Measurements from ENCODE around the gene TMPRSS11A.

TMPRSS11A gene

DNA sequence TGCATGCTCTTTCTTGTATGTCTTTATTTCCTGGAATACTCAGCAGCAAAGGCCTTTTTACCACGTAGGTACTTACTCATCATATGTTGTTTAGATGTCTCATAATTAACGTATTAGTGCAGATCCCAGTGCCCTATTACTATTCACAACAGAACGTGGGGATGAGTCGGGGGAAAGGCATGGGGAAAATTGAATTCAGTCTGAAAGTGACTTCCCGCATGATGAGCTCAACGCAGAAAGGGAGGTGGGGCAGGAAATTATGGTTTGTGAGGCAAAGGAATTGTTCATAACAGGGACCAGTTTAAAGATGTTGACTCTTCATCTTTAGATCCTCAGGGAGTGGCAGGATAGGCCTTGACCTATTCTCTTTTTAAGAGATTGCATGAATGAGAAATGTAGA is 77.5 kb downstream of the TMPRSS11A start:
- TF ChIP-seq, protein P1, sequence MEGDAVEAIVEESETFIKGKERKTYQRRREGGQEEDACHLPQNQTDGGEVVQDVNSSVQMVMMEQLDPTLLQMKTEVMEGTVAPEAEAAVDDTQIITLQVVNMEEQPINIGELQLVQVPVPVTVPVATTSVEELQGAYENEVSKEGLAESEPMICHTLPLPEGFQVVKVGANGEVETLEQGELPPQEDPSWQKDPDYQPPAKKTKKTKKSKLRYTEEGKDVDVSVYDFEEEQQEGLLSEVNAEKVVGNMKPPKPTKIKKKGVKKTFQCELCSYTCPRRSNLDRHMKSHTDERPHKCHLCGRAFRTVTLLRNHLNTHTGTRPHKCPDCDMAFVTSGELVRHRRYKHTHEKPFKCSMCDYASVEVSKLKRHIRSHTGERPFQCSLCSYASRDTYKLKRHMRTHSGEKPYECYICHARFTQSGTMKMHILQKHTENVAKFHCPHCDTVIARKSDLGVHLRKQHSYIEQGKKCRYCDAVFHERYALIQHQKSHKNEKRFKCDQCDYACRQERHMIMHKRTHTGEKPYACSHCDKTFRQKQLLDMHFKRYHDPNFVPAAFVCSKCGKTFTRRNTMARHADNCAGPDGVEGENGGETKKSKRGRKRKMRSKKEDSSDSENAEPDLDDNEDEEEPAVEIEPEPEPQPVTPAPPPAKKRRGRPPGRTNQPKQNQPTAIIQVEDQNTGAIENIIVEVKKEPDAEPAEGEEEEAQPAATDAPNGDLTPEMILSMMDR (IDR thresholded peaks at IDR 0.05; ENCODE audit: extremely low read depth, insufficient read depth, missing control alignments), result no peak
- no peak for DNase-seq (ENCODE audit: low spot score)
- in situ Hi-C loops (cut with MboI; ENCODE audit: low pct_unique_long_range_greater_than_20kb, low sequenced_read_pairs, unreplicated experiment), result no loop called here

DNA sequence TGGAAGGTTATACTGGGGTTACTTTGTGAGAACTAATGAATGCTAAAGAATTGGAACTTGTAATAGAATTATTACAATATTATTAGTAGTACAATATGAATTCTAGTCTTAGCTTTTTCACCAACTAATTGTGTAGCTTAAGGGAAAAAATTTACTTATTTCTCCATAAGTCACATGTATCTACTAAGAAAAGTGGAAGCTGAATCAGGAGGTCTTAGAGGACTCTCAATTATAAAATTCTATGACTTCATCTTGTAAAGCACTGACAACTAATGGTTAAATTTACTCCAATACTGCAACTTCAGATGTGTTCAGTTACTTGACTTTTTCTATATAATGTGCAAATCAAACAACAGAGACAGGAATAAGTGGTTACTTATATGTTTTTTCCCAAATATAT is 78.6 kb downstream of the TMPRSS11A start:
- in situ Hi-C loops (cut with MboI; ENCODE audit: low pct_unique_long_range_greater_than_20kb, low sequenced_read_pairs, unreplicated experiment), result no loop called here
- TF ChIP-seq, protein P1 (IDR thresholded peaks at IDR 0.05; ENCODE audit: extremely low read depth, insufficient read depth, missing control alignments), result no peak

DNA sequence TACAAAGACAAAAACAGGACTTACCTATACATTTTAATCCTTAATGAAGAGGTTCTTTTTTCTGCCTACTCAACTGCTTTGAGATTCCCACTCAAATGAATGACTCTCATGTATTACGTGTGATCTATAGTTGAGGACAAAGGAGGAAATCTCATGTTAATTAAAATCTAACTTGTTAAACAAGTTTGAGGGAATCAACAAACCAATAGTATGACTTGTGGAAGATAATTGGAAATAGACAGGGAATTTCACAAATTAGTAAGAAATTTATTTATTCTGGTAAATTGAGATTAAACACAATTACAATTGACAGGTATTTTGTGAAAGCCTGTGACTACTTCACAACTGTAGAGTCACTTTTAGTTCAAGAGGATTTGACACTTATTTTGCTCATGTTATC is 79.4 kb downstream of the TMPRSS11A start, which contains the start of gene TMPRSS11D:
TMPRSS11D (minus strand) TSS at position 101 of the 400 bp plus-strand sequence; CDS start at position 32, 69 bp downstream.
- TF ChIP-seq, protein P1 (IDR thresholded peaks at IDR 0.05; ENCODE audit: extremely low read depth, insufficient read depth, missing control alignments), result no peak
- DNase-seq (ENCODE audit: low spot score), result no peak

More for the DNA sequence above, 78.6 kb downstream of the TMPRSS11A start:
- no peak for DNase-seq (ENCODE audit: low spot score)

DNA sequence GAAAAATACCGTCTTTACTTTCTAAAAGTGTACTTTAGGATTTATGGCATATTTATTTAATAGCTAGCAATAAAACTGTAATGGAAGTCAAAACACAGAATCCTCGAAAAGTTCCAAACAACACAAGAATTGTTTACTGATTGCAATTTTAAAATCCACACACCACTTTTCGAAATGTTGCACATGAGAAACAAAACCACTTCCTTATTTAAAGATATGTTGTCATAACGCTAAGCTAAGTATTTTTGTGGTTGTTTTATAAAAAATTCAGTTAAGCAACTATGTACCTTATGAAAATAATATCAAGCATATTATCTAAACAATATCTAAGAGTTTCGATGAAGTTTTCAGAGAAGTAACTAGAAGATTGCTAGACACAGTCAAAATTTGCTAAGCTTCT is 79.8 kb downstream of the TMPRSS11A start:
- no peak for DNase-seq (ENCODE audit: low spot score)
- TF ChIP-seq, protein P1 (IDR thresholded peaks at IDR 0.05; ENCODE audit: extremely low read depth, insufficient read depth, missing control alignments), result no peak
- in situ Hi-C loops (cut with MboI; ENCODE audit: low pct_unique_long_range_greater_than_20kb, low sequenced_read_pairs, unreplicated experiment), result no loop called here

More for the DNA sequence above, 79.4 kb downstream of the TMPRSS11A start, which contains the start of gene TMPRSS11D:
- in situ Hi-C loops (cut with MboI; ENCODE audit: low pct_unique_long_range_greater_than_20kb, low sequenced_read_pairs, unreplicated experiment), result no loop called here

DNA sequence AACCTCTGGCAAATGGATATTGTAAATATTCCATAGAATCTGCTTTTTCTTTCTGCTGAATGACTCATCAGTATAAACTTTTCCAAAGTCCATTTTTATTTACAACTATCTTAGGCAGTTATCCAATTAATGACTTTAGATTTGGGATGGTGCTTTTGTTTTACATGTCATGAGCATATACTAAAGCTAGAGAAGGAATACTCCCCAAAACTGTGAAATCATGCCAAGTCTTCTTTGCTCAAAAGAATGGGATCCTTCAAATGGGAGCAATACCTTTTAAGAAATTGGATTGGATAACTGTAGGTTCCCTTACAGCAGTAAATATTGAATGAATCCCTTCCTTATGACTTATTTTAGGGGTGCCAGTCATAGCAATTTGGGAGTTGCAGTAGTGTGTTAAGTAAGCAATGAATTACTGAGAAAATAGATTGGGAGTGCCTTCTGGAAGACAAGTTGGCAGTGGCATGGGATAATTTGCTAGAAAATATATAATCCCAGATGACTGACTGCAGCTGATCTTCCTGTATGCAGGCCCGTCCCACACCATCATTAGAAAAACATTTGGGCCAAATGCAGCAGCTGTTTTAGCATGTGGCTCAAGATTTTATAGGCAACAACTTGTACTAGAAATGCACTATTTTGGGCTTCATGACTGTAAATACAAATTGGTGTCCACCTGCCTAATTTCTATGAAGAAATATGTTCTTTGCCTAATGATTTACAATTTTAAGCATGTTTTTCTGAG is 82.3 kb downstream of the TMPRSS11A start:
- TF ChIP-seq, protein P1 (IDR thresholded peaks at IDR 0.05; ENCODE audit: extremely low read depth, insufficient read depth, missing control alignments), result no peak
- no peak for DNase-seq (ENCODE audit: low spot score)
- in situ Hi-C loops (cut with MboI; ENCODE audit: low pct_unique_long_range_greater_than_20kb, low sequenced_read_pairs, unreplicated experiment), result no loop called here

GRCh38 chr4:67879486-67879885 is 83.8 kb downstream of the TMPRSS11A start:
- DNase-seq (ENCODE audit: low spot score), result no peak
- in situ Hi-C loops (cut with MboI; ENCODE audit: low pct_unique_long_range_greater_than_20kb, low sequenced_read_pairs, unreplicated experiment), result no loop called here
- TF ChIP-seq, protein P1 (IDR thresholded peaks at IDR 0.05; ENCODE audit: extremely low read depth, insufficient read depth, missing control alignments), result no peak

Measured in GM13977 (cell line).